HG02610 (cell line): ENCODE results near the gene KCNAB1.
A peak's percentile ranks its signal among the peaks of the same experiment; 100 is the strongest.

Experiments used
- ATAC-seq: cut with Tn5 transposase; IDR thresholded peaks from one replicate; pipeline ENCODE4 v1.9.1; 2021; ENCODE audit warnings: mild to moderate bottlenecking, moderate library complexity; ENCODE audit not compliant: unreplicated experiment

Gene KCNAB1

DNA sequence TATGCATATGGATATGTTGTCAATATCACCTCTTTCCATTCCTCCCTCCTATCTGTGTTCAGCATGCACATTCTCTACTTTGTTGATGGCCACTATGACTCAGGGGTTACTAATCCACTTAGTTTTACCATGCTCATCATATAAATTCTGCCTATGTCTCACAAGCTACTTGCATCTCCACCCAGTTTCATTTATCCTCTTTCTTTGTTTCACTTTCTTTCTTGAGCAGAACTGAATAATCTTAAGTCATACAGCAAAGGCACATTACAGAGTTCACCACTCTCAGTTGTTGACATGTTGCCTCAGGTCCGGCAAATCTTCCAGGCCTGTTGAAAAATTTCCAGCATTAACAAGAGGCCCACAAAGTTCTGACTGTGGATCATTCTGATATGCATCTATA lies 363.0 kb downstream of the KCNAB1 start:
- ATAC-seq, result peak; percentile 89

DNA sequence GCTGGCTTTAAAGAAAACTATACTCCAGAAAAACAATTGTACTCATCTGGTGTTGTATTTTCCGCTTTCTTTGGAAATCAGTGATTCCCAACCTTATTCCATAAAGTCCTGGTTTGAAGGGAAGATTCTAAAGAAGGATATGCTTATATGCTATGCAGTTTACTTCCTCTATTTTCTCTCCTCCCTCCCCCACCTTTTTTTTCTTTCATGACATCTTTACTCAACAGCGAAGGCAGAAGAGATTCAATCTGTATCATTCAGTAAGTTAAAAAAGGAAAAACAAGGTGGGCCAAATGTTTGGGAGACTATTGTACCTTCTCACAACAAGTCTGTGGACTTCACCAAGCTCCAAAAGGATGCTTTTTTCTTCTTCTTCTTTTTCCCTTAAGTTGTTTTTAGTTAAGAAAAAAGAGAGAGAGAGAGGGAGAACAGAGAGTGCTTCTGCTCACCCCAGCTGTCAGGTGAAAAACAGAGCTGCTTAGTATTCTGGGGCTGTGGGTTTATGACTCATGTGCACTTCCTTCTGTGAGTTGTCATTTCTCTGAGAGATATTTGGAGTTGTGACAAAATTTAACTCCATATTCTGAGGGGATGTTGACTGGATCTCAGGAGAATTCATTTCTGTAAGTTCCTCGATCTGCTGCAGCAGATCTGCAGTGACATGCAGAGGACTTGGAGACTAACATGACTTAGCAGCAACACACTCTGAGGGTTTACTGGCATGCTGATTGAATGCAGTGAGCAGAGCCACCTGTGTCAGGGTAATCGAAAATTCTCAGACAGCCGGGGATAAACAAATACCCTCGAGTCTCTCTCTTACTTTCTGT lies 363.8 kb downstream of the KCNAB1 start:
- ATAC-seq, result peak; percentile 85

DNA sequence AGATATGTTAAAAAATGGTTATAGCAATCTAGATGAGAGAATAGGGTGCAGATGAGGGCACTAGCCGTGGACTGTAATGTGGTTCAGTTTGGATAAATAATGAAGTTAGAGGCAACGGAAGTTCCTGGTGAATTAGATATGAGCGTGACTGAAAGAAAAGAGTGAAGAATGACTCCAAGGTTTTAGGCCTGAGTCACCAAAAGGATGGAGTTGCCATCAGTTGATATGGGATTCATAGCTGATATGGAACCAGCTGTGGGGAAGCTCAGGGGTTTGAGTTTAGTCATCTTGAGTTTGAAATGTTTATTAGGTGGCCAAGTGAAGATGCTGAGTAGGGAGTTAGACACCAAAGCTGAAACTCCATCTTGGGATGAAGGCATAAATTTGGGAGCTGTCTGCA lies 368.4 kb downstream of the KCNAB1 start:
- no peak for ATAC-seq

GRCh38 chr3:156489462-156489911 lies 369.1 kb downstream of the KCNAB1 start:
- ATAC-seq, result no peak

GRCh38 chr3:156491192-156491591 lies 370.8 kb downstream of the KCNAB1 start:
- ATAC-seq, result no peak

DNA sequence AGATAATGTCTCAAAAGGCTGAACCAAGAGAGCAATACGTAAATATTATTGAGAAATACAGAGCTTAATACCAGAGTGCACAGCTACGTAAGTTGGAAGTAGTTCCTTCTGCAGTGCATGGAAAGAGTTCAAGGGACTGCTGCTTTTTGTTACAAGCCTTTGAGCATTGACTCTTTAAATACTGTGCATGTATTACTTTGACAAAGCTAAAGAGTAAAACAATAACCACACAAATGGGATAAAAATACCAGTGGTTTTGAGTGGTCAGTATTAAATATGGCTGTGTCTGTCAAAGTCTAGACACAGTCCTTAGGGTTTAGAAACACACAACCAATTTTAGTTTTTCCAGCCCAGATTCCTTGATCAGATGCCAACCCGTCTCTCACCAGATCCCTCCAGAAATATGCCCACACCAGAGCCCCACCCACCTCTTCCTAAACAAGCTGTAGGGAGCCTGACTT lies 372.5 kb downstream of the KCNAB1 start:
- ATAC-seq, result no peak

- ATAC-seq, result no peak
Observed at GRCh38 chr3:156493887-156494286, 373.5 kb downstream of the KCNAB1 start.

GRCh38 chr3:156495816-156496215 lies 375.4 kb downstream of the KCNAB1 start:
- ATAC-seq, result no peak

DNA sequence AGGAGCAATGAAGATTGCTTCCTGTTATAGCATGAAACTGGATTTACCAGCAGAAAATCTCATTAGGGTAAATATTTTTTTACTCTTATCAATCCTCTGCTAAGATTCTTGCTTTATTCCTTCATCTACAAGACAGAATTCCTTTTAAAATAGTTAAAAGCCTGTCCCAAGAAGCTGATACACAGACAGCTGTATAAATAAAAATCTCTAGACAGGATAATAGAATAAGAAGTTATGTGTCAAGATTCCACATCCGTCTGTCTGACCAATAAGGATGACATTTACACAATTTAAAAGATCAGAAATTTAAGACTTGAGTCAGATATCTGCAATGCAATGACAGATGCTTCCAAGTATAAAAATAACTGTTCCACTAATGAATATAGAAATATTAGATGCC lies 376.9 kb downstream of the KCNAB1 start:
- ATAC-seq, result no peak

DNA sequence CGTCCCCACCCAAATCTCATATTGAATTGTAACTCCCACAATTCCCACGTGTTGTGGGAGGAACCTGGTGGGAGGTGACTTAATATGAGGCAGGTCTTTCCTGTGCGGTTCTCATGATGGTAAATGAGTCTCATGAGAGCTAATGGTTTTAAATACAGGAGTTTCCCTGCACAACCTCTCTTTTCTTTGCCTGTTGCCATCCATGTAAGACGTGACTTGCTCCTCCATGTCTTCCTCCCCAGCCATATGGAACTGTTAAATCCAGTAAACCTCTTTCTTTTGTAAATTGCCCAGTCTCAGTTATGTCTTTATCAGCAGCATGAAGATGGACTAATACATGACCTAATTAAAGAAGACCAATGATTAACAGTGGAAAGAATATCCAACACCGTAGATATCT lies 377.9 kb downstream of the KCNAB1 start:
- ATAC-seq, result no peak

DNA sequence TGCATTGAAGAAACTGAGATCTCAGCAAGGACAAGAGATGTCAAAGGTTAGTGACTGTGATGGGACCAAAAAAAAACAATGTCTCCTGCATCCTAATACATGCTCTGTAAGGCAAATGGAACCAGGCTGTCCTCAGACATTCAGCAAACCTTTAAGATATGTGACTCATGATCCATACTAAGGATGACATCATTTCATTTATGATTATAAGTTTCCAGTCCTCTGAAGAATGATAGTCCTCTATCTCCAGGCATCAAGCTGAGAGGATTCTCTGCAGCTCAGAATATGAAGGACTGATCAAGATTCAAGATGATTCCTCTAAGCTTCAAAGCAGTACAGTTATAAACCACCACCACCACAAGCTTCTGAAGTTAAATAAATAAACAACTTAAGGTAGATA lies 386.9 kb downstream of the KCNAB1 start:
- no peak for ATAC-seq

DNA sequence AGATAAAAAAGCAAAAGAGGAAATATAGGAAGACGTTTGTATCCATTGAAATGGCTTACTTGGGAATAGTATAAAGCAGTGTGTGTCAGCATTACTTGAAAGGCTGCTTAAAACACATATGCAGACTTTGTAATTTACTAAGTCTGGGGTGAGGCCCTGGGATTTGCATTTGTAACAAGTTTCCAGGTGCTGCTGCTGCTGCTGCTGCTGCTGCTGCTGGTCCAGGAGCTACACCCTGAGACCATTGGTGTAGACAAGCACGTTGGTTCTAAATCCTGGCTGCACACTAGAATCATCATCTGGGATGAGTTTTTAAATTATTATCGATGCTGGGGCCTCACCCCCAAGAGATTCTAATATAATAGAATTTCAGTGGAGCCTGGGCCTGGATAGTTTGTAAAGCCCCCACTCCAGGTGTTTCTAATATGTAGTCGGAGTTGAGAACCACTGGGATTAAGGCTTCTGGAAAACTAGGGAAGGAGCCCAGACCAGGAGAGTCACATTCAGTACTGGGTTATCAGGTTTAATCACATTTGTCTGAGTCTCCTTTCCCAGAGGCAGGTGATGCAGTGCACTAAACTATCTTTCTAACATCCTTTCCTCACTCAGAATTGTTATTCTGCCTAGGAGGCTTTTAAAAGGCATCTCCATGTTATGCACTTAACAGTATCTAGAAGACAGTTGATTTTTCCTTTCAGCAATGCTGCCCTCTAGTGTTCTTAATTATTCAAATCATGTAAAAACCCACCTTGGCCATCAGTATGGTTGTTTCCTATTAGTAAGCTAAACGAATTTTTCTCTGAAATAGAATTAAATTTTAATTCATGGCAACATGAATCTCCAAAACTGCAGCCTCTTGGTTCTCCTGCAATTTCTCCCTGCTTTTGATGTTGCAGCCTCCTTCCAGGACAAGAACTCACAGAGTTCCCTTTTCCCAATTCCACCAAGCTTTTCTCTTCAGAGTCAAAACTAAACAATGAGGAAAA lies 389.1 kb downstream of the KCNAB1 start:
- ATAC-seq, result peak; percentile 79

- no peak for ATAC-seq
Observed at GRCh38 chr3:156511987-156512677, 391.8 kb downstream of the KCNAB1 start.

DNA sequence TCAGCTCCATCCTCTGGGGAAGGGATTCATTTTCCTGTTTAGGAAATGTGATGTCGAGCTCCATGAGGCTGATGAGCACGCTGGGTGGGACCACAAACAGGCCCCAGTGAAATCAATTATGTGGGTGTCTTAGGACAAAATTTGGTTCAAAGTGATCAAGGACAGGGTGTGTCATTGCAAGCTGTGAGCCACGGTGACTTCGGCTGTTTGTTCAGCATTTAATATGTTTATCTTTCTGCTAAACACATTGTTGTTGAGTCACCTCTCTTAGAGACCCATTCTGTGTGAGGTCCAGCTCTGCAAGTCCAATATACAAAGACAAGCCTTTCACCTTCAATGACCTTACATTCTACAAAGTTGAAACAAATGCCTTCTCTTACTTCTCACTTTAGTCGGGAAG lies 393.2 kb downstream of the KCNAB1 start:
- no peak for ATAC-seq

- no peak for ATAC-seq
Observed at GRCh38 chr3:156516284-156516683, 395.9 kb downstream of the KCNAB1 start.

GRCh38 chr3:156516961-156517360 lies 396.6 kb downstream of the KCNAB1 start:
- no peak for ATAC-seq

DNA sequence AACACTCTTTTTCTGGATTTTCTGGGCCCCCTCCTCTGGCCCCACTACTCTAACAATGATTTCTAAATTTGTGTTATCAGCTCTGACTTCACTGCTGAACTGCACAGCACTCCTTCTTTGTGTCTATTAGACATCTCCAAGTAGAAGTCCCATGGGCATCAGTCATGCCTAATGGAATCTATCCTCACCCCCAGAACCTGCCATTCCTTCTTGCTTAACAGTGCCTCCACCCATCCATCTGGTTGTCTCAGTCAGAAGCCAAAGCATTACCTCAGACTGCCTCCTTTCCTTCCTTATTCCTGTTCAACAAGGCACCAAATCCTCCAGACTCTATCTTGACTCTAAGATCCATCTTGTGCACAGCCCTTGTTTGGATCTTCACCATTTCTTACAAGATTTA lies 398.3 kb downstream of the KCNAB1 start:
- no peak for ATAC-seq

GRCh38 chr3:156519758-156520162 lies 399.4 kb downstream of the KCNAB1 start:
- peak; percentile 70 for ATAC-seq

DNA sequence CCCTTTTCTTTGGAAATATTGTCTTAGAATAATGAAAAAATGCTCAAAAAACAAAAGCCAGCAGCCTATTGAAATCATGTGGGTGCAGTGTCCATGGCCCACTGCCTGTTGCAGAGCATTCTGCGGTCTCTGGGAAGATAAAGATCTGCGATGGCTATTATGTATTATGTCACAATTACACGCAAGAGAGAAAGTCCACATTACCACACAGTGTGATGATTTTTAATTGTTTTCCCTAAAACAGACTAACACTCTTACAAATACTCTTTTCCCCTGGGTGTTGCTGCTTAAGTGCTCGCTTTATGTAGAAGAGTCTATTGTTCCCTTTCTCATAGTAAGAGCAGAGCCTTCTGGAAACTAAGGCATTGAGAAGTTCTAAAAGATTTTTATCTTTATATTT lies 402.3 kb downstream of the KCNAB1 start:
- ATAC-seq, result no peak

- no peak for ATAC-seq
Observed at GRCh38 chr3:156525808-156526207, 405.4 kb downstream of the KCNAB1 start.

- ATAC-seq, result no peak
Observed at GRCh38 chr3:156527060-156527459, 406.7 kb downstream of the KCNAB1 start.
